Measurements from ENCODE around the gene GRIK4.

Gene GRIK4

DNA sequence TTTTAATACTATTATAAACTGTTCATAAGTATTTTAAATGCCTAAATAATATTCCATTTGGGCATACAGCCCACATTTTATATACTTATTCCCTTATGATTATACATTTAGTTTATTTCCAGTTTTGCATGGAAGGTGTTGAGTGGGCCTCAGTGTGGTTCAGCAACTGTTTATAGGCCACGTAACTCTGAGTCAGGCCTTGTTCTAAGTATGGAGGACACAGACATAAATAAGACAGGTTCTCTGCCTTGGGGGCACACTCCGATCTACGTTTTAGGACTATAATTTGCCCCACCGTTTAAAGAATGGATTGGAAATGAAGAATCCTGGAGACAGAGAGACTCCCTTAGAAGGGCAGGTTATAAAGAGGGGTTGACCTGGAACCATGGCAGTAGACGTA, 300.2 kb downstream of the GRIK4 start:
- DNase-seq (ENCODE audit: low spot score) = no peak

DNA sequence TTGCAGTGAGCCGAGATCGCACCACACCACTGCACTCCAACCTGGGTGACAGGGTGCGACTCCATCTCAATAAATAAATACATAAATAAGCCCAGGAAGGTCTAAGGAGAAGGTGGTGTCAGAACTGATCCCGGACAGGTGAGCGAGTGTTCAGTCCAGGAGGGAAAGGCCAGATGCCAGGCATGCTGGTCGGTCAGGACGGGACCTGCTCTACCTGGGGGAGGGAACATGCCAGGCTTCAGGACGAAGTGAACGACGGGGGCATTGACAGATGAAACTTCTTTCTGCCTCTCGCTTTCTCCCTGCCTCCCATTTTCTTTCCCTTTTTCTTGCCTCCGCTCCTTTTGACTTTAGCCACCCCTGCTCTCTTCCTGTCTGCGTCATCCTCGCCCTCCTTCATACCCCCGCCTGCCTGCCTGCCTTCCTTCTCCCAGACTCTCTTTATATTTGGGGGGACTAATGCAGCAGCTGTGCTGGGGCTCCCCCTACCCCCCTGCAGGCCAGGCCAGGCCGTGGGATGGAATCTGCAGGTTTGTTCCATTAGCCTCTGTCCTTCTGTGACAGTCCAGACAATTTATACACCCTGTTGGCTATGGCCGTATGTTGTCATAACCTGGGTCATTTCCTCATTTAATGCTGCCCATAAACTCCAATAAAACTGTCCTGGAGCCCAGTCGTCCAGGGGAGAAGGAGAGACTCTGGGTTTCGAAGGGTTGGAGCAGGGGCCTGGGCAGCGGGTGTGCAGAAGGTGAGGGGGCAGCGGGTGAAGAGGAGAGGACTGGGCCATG, 303.2 kb downstream of the GRIK4 start:
- DNase-seq (ENCODE audit: low spot score) = no peak

DNA sequence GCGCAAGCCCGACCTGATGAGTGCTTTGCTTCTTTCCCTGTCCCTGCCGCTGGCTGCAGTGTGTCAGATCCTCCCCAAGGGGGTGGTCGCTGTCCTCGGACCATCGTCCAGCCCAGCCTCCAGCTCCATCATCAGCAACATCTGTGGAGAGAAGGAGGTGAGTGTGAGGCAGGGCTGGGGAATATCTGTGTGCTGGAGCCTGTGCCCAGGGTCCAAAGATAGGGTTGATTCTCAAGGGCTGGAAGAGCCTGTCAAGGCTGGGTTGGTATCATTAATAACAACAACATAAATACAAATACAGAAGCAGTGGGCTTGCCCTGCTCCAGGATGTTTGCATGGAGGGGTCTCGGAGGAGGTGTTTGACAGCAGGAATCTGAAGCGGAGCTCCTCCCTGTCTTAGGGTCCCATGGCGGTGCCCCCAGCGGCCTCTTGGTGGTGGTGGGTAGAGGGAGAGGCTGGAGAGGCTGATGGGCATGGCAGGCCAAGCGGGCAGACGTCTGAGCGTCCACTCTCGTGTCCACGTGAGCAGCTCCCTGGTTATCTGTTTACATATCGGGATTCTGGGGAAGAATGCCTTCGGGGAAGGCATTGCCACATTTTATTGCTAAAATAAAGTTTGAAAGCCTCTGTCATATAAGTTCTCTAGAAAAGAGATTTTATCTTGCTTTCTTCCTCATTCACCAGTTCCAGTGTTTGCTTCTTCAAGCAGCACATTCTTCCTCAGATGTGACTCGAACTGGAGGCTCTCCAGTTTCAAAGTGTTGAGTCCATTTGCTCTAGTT, 304.0 kb downstream of the GRIK4 start:
- DNase-seq (ENCODE audit: low spot score) = no peak

DNA sequence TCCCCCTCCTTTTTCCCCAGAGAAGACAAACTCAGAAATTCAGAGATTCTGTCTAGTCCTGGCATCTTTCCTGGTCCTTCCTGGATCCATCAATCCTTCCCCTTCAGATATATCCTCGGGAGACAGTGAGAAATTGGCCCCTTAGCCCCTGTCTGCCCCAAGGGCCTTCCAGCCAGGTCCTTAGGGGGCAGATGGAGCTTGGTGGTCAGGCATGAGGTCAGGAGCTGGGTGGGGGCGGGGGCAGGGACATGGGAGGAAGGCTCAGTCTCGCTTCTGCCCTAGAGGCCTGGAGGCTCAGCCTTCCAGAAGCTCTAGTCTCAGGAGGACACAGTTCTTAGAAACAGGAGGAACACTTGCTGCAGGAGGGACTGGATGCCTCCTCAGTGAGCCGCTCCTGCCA, 304.6 kb downstream of the GRIK4 start:
- DNase-seq (ENCODE audit: low spot score) = no peak

DNA sequence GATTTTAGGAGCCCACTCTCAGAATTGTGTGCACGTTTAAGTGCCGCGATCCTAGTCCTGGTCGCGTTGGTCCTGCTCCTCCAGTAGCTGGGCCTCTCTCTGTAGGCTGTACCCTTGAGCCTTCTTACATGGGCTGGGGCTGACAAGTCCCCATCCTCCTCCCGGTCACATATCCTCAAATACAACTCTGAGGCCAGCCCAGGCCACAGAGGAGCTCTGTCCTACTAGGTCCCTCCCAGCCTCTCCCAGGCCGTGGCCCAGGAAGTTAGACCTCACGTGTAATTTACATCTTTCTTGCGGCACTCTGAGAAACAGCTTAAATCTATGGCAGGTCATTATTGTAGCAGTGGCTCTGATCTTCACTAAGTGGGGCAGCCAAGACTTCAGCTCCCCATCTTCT, 305.2 kb downstream of the GRIK4 start:
- DNase-seq (ENCODE audit: low spot score) = no peak

DNA sequence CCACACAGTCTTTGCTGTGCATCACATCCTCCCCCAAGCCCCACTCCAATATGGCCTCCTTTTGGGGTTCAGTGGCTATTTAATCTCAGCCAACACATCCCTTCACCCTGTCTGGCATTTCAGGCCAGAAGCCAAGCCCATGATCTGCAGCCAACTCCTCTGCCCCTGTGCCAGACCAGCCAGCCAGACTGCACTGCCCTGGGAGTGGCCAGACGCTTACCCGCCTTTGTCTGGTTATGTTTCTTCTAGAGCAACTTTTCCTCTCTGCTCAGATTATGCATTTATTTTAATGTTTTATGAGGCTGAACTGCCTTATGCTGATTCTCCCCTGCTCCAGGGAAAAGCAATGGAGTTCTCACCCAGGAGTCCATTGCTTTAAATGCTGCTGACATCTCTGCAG, 305.6 kb downstream of the GRIK4 start:
- DNase-seq (ENCODE audit: low spot score) = no peak

DNA sequence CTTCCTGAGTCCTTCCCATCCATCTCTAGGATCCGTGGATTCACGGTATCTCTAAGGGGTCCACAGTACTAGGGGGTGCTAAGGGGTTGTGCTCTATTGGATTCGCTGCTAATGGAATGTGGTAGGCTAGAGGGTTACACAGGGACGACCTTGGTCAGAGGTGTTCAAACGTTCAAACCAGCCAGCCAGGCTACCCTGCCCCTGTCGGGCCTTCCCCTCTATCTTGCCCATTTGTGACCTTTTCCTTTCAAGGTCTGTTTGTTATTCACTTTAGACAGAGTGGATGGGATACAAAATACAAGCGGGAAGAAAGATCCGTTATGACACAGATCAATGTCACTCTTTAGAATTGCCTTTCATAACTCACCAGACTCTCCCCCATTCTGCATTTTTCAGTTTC, 306.5 kb downstream of the GRIK4 start:
- no peak for DNase-seq (ENCODE audit: low spot score)

DNA sequence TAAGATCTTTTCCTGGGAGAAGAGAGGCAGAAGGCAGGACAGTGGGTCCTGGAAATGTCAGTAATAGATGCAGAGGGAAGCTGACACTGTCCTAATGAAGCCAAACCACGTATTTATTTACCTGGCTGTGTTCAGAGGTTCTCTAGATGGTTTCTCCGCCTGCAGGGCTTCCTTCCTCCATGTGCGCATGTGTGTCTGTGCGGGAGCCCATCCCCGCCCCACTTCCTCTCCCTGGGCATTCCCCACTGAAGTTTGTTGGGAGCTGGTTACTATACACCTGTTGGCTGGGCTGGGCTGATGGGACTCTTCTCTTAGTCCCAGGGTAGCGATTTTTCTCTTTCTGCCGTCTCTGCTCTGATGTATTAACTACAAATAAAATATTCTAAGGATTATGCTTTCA, 307.5 kb downstream of the GRIK4 start:
- DNase-seq (ENCODE audit: low spot score) = no peak

DNA sequence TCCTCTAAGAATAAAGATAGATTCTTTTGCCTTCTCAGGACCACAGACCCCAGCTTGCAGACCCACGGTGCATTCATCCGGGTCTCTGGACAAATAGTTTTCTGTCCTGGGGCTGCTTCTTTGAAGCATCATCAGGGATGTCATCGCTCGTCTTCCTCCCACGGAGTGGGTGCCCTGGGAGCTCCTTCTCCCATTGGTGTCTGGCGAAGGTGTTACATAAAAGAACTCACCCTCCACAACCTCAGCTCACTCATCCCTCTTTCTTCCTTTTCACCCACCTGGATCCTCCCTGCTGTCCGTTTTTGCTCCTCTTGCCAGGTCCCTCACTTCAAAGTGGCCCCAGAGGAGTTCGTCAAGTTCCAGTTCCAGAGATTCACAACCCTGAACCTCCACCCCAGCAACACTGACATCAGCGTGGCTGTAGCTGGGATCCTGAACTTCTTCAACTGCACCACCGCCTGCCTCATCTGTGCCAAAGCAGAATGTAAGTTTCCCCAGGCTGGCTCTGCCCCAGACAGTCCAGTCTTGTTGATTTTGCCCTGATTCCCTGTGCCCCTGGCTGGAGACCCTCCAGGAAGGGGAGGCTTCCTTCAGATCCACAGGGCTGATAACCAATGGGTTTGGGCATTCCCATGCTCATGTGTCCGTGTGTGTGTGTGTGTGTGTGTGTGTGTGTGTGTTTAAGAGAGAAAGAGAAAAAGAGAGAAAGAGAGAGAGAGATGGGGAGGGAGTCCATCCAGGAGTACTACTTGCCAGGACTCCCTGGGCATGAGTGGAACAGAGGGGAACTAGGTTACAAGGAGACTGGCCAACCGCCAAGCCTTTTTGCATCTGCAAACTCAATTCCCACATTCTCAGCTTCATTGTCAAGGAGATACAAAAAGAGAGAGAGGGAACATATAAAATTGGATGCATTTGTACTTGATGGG, 308.2 kb downstream of the GRIK4 start:
- no peak for DNase-seq (ENCODE audit: low spot score)

DNA sequence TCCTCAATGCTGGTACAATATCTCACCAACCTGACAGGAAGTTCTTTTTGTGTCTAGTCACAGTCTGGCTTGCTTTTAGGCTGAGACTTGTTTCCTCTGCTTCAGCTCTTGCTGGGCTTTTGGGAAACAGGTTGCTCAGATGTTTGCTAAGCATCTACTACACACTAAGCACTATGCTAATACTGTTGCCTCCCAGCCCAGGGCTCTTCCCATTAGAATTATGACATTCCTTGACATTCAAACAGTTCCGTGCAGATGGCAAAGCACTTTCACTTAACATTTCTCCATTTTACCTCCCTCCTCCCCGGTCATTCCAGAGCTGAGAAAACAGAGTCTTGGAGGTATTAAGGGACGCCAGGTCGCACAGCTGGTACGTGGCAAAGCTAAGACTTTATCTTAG, 311.6 kb downstream of the GRIK4 start:
- DNase-seq (ENCODE audit: low spot score) = no peak

DNA sequence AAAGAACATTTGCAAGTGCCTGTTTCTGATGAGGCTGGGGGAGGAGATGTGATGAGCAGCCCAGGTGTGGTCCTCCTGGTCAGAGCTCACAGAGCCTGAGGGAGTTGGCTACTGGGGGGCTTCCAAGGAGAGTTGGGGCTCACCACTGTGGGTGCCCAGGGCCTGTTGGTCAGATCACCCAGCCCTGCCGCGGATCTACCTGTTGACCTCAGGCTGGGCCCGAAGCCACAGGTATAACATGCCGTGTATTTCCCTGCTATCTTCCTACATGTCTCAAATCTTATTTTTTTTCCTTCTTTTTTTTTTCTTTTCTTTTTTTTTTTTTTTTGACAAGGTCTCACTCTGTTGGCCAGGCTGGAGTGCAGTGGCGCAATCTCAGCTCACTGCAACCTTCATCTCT, 312.7 kb downstream of the GRIK4 start:
- DNase-seq (ENCODE audit: low spot score) = no peak

DNA sequence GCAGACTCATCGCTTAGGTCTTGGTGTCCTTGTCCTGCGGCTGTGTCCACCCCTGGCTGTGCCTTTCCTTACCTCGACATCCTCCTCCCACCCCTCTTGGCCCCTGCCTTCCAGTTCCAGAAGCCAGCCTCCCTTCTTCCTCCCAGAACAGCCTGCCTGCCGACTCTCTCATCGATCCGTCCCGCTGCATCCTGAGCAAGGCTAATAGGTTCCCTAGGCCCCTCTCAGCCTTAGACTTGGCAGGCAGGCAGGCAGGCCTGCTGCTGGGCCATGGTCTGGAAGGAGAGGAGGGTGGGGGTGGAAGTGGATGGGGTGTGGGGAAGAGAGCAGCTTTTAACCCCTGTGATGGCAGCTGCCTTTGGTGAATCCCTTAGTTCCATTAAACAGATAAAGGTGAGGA, 315.6 kb downstream of the GRIK4 start:
- DNase-seq (ENCODE audit: low spot score) = no peak

DNA sequence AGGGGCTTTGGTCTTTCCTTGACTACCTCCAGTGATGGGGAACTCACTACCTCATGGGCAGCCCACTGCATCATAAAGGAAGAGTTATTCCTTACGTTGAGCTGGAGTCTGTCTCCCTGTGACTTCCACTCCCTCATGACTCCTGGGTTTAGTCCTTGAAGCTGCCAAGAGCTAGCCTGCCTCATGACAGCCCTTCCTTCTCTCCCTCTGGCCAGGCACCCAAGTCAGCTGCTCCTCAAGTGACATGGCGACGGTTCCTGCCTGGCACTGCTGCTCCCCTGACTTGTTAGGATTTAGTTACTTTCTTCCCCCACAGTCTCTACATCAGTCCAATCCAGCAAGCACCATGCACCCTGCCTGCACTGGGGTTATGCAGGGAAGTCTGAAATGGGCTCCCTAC, 316.3 kb downstream of the GRIK4 start:
- no peak for DNase-seq (ENCODE audit: low spot score)

DNA sequence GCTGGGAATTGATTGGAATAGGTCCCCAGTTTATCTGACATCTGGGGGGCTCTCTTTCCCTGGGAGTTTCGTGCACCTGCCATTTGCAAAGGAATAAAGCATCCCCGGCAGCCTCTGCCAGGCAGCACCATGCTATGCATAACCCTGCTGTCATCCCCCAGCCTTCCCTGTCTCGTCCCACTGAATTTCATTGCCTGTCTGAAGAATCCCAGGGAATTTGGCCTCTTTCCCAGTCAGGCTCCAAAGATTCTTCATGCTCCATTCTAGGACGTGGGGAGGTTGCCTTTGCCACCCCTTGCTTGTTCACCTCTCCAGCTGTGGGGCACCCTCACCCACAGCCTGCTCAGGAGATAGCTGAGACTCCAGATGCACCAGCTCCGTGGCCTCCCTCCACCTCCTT, 317.3 kb downstream of the GRIK4 start:
- no peak for DNase-seq (ENCODE audit: low spot score)

DNA sequence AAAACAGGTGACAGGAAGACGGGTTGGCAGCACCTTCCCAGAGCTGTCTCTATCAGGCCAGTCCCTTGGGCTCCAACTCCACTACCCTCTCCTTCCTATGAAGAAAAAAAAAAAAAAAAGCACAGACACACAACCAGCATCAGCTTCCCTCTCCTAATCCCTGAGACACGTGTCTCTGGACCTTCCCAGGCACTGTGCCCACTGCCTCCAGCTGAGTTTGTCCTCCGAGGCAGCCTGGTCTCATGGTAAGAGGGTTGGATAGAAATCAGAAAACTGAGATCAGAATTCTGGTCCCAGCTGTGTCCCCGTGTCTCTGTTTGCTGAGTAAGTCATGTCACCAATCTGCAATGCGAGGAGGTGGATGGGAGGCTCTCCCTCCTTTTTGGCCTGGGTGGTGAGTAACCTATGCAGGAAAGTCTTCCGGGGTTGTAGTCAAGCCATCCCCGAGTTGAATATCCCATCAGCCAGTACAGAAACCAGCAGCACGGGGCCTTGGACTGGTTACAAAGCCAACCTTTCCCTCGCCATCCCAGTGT, 318.6 kb downstream of the GRIK4 start:
- DNase-seq (ENCODE audit: low spot score) = no peak

DNA sequence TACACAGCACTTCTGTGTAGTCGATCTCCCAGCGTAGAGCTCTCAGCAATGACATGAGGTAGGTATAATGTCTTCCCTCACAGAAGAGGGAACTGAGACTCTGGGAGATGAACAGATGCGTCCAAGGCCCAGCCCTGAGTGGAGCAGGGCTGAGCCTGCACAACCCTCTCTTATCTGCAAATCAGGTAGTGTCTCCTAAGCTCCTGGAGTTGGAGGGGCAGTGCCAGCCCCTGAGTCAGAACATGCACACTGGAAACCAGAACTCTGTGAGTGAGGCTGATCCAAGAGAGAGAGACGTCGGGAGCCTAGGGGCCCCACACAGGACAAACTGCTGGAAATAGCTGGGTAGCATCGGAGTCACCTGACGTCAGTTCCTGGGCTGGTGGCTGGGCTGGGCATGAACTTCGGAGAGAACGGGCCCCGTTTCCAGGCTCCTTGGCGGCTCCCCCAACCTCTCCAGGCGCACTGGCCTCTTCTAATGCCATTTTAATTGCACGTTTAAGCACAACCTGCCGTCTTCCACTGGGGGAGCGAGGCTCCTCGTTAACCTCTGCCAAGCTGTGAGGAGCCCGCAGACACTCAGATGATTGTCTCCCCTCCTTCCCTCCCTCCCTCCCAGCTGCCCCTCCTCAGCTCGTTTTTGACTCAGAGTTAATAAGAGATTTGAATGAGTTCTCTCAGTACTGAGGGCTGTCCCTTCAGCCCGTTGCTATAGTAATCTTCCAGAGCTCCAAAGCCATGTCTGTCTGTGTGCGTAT, 321.1 kb downstream of the GRIK4 start:
- DNase-seq (ENCODE audit: low spot score) = no peak

DNA sequence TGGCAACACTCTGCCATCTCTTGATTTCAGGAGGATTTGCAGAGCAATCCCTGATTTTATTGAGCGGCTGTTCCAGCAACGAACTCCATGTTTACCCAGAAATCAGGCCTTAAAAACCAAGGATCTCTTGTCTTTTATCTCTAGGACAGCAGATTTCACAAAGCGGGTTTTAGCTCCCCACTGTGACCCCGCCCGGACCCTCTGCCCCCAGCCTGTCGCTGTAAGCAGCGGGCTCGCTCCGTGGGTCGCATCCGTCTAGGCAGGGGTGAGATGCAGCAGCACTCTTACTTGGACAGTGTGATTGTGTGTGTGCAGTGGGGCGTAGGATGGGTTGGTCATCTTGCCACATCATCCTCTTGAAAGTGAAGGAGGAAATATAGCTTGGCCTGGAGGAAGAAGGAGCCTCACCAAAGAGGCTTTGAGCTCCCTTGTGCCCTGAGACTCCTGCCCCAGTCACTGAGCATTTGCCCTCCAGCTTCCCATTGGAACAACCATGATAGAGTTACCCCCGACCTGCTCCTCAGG, 323.2 kb downstream of the GRIK4 start:
- DNase-seq (ENCODE audit: low spot score) = no peak

DNA sequence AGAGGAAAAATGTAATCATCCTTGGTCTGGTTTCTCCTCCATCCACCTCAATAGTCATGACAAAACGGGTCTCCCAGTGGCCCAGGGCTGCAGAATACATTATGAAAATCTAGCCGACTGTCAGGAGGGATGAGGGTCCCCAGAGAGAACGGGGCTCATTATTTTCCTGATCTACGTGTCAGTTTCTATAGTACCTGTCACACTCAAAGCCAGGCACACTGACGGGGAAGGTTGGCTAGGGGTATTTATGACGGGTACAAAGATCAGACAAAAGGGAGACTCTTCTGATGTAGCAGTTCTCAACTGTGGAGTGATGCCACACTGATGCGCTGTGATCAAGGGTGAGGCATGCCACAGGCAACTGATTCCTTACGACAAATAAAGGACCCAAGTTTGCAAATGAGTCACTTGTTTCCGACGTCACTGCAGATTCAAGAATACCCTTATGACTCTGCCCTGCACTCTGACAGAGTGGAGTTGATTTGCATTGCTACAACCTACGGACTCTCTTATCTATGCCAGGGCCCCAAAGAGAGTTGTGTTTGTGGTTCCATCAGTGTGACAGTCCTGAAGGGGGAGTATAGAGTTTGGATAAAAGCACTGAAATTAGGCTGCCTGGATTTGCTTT, 324.2 kb downstream of the GRIK4 start:
- no peak for DNase-seq (ENCODE audit: low spot score)

DNA sequence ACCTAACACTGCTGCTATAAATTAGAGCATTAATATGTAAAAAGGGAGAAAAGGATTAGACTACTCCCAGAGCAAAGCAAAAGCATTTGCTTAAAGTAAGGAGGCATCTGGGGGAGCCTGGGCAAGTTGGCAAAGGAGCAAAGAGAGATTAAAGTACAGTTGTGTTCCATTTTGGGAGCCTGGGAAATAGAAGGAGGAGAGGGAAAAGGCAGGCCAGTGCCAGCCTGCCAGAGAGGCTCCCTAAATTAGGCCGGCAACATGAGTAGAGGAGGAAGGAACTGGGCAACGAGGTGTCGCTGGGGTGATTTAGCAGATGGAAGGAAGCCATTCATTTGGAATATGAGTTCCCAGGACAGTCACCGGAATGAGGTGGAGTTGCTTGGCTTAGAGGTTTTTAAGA, 326.1 kb downstream of the GRIK4 start:
- DNase-seq (ENCODE audit: low spot score) = no peak

DNA sequence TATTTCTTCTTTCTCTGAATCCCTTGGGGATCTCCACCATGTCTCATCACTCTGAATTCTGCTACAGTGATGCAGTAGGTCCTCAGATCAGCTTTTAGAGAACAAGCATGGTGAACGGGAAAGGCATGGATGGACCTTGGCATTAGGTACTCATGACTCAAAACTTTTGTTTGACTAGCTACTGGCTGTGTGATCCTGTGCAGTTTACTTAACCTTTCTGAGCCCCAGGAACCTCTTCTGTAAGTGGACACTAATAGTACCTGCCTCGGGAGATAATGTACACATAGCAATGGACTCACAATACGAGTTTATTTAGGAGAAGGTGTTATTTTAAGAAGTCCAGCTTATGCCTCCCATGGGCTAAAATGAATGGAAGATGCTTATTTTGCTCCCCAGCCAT, 327.7 kb downstream of the GRIK4 start:
- DNase-seq (ENCODE audit: low spot score) = no peak

DNA sequence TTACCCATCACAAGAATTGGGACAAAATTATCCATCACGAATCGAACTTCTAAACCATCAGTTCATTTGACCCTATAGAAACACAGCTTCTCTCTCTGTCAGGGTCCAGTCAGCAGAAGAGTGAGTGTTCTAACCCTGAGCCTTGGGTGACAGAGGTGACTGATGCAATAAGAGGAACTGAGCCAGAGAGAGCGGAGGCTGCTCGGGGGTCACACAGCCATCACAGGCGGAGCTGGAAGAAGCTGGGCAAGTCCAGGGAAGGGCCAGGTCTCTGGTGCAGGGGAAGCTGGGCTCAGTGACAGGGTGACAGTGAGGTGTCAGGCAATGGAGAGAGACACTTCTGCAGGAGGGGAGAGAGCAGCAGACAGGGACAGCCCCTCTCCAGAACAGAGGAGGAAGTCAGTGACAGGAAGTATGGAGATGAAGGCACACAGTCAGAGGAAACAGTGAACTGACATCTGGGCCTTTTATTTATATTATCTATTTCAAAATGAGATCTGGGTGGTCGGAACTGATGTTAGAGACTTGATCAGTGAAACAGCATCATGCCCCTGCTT, 328.4 kb downstream of the GRIK4 start:
- DNase-seq (ENCODE audit: low spot score) = no peak

All from AG20443 (cell line).